ENCODE measurements around the gene SEC16A.

The SEC16A gene

DNA sequence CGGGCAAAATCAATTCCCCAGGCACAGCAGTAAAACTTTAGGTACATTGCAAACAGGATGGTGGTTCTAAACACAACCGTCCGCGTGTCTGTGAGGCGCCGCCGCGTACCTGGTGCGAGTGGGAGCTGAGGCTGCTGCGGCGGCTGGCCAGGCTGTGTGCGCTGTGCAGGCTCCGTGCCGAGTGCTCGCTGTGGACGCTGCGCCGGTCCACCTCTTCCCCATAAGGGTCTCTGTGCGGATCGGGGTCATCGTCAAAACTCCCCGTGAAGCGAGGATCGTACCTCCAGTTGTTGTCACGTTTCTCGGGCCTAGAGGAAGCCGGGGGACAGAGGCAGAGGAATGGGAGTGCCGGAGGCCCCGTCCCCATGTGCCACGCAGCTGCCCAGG, 16.7 kb downstream of the SEC16A start:
- no peak for DNase-seq (ENCODE audit: low read depth in 2 of 2, low spot score in 1 of 2)

- DNase-seq (ENCODE audit: low read depth in 2 of 2, low spot score in 1 of 2), result no peak
These were observed 17.2 kb downstream of the SEC16A start for GRCh38 chr9:136465500-136466154.

- DNase-seq (ENCODE audit: low read depth in 2 of 2, low spot score in 1 of 2), result no peak
These were observed 18.6 kb downstream of the SEC16A start for GRCh38 chr9:136464241-136464640.

DNA sequence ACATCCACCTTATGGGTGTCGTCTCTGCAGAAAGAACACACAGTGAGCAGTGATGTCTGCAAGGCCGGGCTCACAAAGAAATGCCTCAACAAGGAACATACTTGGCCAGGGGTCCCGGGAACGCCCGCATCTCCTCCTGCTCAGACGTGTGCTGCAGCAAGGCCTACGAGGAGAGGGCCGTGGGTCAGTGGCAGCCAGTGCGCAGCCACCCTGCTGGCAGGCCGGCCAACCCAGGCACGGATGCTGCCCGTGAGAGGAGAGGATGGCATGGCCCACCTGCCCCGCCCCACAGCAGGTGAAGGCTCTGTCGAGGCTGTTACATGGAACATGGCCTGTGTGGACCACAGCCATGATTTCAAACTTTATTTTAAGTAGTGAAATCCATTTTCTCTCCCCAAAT, 19.3 kb downstream of the SEC16A start:
- no peak for DNase-seq (ENCODE audit: low read depth in 2 of 2, low spot score in 1 of 2)

DNA sequence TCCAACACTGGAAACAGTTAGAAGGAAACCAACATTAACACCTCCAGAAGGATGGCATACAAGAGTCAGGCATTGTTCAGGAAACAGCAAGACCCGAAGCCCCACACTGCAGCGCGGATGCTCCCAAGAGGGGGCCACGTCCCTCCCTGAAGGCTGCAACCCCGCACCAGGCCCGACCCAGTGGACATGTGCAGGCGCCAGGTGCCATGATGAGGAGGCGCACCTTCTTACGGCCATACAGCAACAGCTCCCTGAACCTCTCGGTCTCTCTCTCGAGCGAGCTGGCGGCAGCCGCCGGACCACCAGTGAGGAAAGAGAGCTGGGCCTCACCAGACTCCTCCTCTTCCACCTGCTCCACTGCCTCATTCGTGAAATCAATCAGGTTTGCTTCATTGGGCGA, 20.2 kb downstream of the SEC16A start:
- DNase-seq (ENCODE audit: low read depth in 2 of 2, low spot score in 1 of 2), result no peak

DNA sequence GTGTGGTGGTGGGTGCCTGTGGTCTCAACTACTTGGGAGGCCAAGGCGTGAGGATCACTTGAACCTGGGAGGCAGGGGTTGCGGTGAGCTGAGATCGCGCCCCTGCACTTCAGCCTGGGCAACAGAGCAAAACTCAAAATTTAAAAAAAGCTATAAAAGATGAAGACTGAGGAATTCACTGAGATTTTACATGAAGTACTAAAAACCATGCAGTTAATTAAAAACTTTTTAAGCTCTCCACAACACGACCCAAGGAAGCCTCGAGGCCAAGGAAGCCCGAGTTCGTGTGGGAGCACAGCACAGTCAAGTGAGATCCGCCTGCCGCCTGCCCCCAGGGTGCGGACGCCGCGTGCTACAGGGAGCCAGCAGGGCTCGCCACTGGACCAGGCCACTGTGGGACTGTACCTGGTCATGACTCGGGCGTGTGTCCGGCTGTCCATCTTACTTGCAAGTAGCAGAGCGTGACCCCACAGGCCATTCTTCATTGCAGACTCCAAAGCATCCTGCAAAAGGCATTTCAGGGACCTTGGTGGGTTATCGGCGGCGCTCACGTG, 22.0 kb downstream of the SEC16A start:
- no peak for DNase-seq (ENCODE audit: low read depth in 2 of 2, low spot score in 1 of 2)

- no peak for DNase-seq (ENCODE audit: low read depth in 2 of 2, low spot score in 1 of 2)
These were observed 23.4 kb downstream of the SEC16A start for GRCh38 chr9:136459425-136459824.

GRCh38 chr9:136457326-136457725, 25.5 kb downstream of the SEC16A start:
- no peak for DNase-seq (ENCODE audit: low read depth in 2 of 2, low spot score in 1 of 2)

- no peak for DNase-seq (ENCODE audit: low read depth in 2 of 2, low spot score in 1 of 2)
These were observed 26.6 kb downstream of the SEC16A start for GRCh38 chr9:136456258-136456657.

DNA sequence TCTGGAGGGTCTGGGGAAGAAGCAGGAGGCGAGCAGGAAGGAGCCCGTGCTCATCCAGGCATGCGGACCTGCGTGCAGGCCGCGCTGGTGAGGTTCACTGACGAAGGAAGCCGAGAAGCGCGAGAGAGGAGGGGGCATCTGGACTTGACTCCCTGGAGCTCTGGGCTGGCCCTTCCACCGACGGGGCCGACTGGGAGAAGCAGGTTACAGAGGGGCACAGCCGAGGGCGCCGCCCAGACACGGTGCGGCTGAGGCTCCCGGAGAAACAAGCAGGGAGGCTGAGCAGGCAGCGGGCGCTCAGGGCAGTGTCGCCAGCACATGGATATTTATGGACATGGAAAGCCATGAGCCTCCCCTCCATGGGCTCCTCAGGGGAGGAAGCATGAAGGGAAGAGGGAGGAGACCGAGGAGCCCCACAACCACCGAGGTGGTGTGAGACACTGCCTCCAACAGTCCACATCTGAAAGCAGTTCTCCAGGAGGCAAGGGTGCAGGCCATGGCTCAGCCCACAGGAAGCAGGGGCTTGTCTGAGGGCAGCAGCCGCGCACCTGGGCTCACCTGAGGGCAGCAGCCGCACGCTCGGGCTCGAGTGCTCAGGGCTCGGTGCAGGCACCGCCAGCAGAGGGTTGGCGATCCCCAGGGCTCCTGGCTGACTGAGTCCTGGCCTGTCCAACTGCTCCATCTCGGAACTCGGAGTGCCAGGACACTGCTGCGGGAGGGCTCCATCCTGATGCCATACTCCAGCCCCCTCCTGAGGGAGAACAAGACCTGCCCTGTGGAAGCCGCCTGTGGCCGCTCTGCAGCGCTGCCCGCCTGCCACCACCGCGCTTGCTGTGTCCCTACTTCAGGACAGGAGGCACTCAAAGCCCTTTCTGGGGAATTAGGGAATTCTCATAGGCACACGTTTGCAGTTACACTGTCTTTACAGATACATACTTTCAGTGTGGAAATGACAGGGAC, 27.5 kb downstream of the SEC16A start:
- no peak for DNase-seq (ENCODE audit: low read depth in 2 of 2, low spot score in 1 of 2)

GRCh38 chr9:136454026-136454796, 28.6 kb downstream of the SEC16A start:
- DNase-seq (ENCODE audit: low read depth in 2 of 2, low spot score in 1 of 2), result no peak

- no peak for DNase-seq (ENCODE audit: low read depth in 2 of 2, low spot score in 1 of 2)
These were observed 29.5 kb downstream of the SEC16A start for GRCh38 chr9:136453326-136453725.

- DNase-seq (ENCODE audit: low read depth in 2 of 2, low spot score in 1 of 2), result no peak
These were observed 31.5 kb downstream of the SEC16A start for GRCh38 chr9:136451221-136451877.

DNA sequence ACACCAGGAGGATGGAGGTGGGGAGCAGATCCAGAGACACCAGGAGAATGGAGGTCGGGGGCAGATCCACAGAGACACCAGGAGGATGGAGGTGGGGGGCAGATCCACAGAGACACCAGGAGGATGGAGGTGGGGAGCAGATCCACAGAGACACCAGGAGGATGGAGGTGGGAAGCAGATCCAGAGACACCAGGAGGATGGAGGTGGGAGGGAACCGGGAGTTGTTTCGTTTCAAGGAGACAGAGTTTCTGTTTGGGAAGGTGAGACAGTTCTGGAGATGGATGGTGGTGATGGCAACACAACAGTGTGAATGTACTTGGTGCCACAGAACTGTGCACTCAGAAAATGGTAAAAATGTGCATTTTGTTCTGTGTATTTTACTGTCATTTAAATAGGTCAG, 34.2 kb downstream of the SEC16A start:
- no peak for DNase-seq (ENCODE audit: low read depth in 2 of 2, low spot score in 1 of 2)

DNA sequence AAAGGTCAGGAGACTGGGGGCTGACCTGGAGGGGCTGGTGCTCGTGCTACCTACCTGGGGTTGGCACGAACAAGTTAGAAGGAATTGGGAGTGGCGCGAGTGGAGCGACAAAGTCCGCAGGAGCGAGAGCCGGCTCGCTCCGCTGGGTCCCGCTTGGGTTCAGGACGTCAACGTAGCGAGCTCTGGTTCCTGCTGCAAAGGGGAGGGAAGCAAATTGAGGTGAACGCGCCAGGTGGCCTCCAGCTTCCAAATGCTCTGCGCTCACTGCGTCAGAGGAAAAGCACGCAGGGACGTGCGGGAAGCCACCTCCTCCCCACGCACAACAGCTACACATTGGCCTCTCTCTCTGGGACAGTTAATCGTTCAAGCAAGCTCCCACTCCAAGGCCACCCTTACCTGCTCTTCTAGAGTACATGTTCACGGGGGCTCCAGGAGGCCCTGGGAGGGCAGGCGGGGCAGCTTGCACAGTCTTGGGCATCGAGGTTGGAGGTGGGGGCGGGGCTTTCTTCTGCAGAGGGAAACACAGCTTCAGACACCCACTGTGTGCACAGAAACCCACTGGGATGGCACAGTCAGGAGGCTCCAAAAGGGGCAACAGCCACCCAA, 35.6 kb downstream of the SEC16A start:
- DNase-seq (ENCODE audit: low read depth in 2 of 2, low spot score in 1 of 2), result no peak

GRCh38 chr9:136445799-136446198, 37.0 kb downstream of the SEC16A start:
- DNase-seq (ENCODE audit: low read depth in 2 of 2, low spot score in 1 of 2), result no peak

- no peak for DNase-seq (ENCODE audit: low read depth in 2 of 2, low spot score in 1 of 2)
These were observed 38.7 kb downstream of the SEC16A start for GRCh38 chr9:136444102-136444501.

- no peak for DNase-seq (ENCODE audit: low read depth in 2 of 2, low spot score in 1 of 2)
These were observed 39.2 kb downstream of the SEC16A start for GRCh38 chr9:136443687-136444086.

- DNase-seq (ENCODE audit: low read depth in 2 of 2, low spot score in 1 of 2), result no peak
These were observed 39.8 kb downstream of the SEC16A start for GRCh38 chr9:136443087-136443486.

GRCh38 chr9:136442265-136442664, 40.6 kb downstream of the SEC16A start:
- DNase-seq (ENCODE audit: low read depth in 2 of 2, low spot score in 1 of 2), result no peak

Data from stimulated activated CD8-positive, alpha-beta memory T cell treated with anti-CD3 and anti-CD28 coated beads, Interleukin-4, amount 100 ng/mL, for 1 hour (primary cell).